ENCODE data around the gene BMI1.
"Not testable (repeated sequence)": the region's sequence is repeated elsewhere in the genome, so short reads cannot be mapped to it uniquely, and the experiment has no call there.

Gene BMI1

DNA sequence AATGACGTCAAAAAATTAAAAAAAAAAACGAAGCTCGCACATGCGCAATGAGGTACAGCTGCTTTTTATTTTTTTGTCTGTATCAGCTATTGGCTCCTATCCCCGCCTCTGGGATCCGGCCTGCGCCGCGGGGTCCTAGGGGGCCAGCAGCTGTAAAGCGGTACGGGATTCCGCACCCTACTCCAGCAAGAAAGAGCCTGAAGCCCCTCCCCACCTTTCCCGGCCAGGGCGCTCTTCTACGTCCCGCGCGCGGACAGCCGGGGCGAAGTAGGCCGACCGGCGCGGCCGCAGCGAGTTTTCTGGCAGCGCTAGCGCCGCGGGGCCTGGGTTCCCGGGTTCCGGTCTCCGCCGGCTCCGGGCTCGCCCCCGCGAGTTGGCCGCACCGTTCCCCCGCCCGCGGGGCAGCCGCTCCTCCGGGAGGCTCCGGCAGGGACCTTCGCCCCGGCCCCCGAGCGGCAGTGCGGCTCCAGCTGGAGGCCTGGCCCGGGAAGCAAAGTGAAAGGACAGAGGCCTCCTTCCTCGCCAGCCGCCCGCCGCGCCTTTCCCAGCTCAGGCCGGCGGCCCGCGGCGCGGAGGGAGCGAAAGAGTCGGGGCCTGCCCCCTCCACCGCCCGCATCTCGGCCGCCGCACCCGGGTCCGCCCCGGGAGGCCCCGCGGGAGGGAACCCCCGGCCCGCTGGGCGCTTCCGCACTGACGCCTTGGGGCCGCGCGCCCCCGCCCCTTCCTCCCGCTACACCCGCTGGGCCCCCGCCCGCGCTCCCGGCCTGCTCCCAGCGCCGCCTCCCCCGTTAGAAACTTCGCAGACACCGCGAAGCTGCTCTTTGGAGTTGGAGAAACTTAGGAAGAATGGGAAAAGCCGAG lies 19.7 kb downstream of the BMI1 start:
- DNase-seq: peak; percentile 69

DNA sequence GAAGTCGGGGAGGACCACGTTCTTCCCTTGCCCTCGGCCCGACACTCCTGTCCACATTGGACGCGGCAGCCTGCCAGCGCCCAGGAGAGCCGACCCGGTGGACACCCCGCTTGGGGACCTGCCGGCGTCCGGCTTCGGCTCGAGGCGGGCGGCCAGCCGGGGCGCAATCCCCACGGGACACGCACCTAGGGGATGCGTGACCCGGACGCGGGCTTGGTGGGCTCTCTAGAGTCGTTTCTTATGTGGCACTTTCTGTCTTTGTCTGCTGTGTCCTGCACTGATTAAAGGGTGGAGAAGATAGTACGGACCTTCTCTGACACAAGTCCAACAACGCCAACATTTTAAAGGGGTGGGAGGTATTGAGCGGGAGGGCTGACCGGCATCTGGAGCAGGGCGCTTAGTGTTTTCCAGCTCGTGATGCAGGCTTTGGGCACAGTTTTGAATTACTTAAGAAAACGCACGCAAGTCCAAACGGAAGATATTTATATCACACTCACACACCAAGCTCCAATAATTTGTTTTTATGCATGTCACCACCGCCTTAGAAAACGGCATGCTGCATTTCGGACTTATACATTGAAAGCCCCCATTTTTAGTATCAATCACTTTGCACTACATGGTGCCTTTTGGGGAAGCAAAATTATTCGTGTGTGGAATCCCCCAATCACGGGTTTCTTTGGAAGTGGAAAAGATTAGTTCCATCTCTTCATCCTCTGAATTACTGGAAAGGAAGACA lies 20.5 kb downstream of the BMI1 start:
- DNase-seq: peak; percentile 6

DNA sequence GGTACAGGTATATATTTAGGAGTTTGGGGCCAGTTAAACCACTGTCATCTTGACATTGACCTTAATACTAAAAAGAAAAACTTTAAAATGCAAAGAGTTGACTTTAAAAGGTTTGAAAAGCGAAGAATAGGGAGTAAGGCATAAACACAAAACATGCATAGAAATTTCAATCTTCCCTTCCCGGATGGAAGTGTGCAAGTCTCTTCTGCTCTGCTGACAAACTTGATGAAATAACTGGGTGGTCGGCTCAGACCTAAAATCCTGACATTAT lies 21.0 kb downstream of the BMI1 start:
- no peak for DNase-seq

- DNase-seq: no peak
Observed at GRCh38 chr10:22342421-22342820, 21.5 kb downstream of the BMI1 start.

- no peak for DNase-seq
Observed at GRCh38 chr10:22343731-22344130, 22.8 kb downstream of the BMI1 start.

DNA sequence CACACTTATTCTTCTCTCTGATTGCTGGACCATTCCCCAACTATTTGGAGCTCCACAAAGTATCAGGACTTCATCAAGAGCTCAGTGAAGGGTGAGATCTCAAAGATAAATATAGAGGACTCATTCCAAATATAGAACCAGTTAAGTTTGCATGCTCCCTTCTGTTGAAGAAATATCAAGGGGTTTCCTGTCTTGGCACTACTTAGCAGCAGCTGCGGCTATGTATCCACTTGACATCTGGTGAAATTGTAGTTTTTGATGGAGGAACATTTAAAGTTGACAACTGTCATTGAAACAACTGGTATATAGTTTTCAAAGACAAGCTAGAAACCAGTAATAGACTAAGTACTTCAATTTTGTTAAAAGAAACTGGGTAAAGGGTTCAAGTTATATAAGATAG lies 23.4 kb downstream of the BMI1 start:
- DNase-seq: no peak

DNA sequence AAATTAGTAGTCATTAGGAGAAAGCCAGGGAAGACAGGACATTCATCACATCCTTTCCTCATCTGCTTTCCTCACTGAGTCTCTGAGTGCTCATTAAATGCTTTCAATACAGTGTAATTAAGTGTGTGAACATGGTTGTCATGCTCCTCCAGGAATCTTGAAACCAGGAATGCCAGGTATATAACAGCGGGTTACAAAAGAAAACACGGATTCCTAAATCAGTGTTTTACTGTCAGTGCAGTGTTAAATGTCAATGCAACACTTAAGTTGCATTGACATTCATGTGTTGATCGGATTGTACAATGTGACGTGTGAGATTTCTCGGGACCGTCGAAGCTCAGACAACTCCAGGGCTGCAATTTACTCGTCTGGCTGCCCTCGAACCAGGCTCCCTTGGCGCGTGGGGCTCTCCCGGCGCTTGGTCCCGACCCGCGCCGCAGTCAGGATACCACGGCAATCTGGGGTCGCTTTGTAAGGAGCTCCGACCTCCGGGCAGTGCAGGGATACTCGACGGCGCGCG lies 23.9 kb downstream of the BMI1 start:
- DNase-seq: no peak

DNA sequence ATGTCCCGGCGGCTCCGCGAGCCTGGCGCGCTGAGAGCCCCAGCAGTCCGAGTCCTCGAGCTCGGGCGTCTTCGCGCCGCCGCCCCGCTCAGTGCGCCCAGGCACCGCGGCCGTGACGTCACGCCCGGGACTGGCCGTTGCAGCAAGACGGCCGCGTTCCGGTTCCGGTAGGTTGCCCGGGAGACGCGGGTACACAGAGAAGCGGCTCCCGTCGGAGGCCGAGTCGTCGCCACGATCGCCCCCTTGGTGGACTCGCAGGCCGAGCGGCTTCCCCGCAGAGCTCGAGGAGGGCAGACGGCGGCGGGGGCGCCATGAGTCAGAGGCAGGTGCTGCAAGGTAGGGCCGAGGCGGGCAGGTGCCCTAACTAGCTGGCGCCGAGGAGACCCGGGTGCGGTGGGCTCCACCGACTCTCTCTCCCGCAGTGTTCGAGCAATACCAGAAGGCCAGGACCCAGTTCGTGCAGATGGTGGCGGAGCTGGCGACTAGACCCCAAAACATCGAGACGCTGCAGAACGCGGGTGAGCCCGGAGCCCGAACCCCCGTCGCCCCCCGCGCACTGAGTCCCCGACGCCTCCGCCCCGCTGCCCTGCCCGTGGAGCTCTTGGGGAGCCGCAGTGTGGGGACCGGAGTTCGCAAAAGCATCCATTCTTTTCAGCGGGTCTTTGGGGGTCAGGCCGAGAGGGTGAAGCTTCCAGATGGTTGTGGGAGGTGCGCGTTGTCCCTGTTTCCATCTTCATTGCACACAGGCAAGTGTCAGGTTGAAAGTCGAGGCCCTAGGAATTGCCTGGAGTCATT lies 24.6 kb downstream of the BMI1 start, which contains the start of gene SPAG6:
Gene SPAG6, plus strand, starts transcription at position 196 of the 795 bp plus-strand sequence. Its CDS starts 116 bp downstream, at position 312.
- peak; percentile 82 for DNase-seq

DNA sequence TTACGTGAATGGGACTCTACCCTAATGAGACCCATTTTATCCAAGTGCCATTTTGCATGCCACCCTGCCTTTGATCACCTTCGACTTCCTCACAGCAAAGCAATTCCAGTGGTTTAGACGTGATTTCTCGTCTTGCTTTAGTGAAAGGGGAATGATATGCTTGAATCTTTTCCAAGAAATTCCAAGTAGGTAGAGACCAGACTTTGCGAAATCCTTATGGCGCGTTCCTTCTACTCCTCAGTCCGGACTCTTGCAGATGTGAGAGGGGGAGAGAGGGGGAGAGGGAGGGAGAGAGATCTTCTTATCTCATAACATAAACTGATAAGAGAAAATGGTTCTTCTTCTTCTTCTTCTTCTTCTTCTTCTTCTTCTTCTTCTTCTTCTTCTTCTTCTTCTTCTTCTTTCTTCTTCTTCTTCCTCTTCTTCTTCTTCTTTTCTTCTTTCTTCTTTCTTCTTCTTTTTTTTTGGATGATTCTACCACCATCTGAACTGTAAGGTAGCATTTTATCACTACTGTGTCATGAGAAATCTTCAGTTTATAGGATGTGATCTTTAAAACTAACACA lies 25.3 kb downstream of the BMI1 start:
- DNase-seq: no peak

- DNase-seq: no peak
Observed at GRCh38 chr10:22349755-22350154, 28.9 kb downstream of the BMI1 start.

- no peak for DNase-seq
Observed at GRCh38 chr10:22351131-22351703, 30.3 kb downstream of the BMI1 start.

GRCh38 chr10:22356324-22356873 lies 35.5 kb downstream of the BMI1 start:
- no peak for DNase-seq

DNA sequence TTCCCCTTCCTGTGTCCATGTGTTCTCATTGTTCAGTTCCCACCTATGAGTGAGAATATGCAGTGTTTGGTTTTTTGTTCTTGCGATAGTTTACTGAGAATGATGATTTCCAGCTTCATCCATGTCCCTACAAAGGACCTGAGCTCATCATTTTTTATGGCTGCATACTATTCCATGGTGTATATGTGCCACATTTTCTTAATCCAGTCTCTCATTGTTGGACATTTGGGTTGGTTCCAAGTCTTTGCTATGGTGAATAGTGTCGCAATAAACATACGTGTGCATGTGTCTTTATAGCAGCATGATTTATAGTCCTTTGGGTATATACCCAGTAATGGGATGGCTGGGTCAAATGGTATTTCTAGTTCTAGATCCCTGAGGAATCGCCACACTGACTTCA lies 36.9 kb downstream of the BMI1 start:
- DNase-seq: not testable (repeated sequence)

GRCh38 chr10:22363305-22363704 lies 42.4 kb downstream of the BMI1 start:
- DNase-seq: no peak

GRCh38 chr10:22364407-22365140 lies 43.7 kb downstream of the BMI1 start:
- no peak for DNase-seq

DNA sequence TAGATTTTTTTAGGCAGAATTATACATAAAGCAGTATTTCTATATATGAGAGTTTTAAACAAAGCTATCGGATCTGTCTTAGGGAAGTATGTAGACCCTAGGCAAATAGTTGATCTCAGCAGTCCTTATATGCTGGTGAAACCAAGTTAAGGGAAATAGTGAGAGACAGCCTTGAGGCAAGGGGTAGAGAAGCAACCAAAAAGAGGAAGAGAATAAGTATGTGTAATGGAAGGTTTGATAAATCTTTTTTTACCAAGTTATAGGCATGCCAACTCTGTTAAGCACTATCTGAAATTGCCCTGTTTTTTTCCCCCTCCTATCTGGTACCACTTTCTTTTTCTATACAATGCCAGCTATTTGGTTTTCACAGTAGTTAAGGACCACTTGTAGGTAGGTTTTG lies 44.3 kb downstream of the BMI1 start:
- no peak for DNase-seq

GRCh38 chr10:22365644-22366434 lies 44.9 kb downstream of the BMI1 start:
- no peak for DNase-seq

- no peak for DNase-seq
Observed at GRCh38 chr10:22366435-22366703, 45.5 kb downstream of the BMI1 start.

DNA sequence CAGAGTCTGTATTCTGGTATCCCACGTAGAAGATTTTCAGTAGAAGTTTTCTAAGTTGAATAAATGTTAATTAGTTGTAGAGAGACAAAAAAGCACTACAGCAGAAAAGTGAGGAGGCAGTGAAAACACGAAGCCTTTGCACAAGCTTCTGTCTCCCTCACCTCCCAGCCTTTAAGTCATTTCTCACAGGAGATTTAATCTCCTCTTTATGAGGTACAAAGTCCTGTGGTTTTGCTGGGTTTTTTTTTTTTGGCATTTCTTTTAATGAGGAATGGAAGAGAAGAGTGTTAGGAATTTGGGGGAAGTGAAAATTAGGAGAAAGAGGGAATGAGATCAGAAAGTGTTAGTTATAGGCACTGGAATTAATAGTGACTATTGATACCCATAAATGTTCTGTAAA lies 45.9 kb downstream of the BMI1 start:
- no peak for DNase-seq

DNA sequence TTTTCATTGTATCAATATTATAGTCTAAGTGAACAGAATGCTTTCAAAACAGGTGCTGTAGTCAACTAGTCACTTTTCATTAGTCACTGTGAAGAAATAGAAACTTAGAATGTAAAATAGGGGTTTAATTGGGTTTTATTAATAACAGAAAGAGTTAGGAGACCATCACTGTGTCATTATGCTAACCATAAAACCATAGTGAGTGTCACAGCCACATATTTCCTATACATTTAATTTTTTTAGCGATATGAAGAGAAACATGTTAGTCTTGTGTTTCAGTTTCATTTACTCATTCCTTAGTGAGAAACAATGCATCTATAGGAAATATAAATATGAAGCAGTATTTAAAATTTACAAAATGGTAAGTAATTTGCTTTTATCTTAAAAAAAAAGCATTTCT lies 46.6 kb downstream of the BMI1 start:
- DNase-seq: no peak

DNA sequence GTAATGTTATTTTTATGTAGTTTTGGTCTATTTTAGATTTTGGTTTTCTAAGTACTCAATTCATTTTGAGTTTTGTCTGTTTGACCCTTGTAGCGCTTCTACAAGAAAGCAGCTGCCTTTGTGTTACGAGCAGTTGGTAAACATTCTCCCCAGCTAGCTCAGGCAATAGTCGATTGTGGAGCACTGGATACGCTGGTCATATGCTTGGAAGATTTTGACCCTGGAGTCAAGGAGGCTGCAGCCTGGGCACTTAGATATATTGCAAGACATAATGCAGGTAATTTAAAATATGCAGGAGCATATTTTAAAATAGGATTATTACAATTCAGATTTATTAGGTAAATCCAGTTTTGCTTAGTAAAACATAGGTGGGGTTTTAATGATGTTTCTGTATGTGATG lies 47.5 kb downstream of the BMI1 start:
- no peak for DNase-seq

Measured in CD4-positive, alpha-beta T cell treated with Interferon gamma for 1 hour (primary cell).